Measurements from ENCODE around the gene ZBTB2.

DNA sequence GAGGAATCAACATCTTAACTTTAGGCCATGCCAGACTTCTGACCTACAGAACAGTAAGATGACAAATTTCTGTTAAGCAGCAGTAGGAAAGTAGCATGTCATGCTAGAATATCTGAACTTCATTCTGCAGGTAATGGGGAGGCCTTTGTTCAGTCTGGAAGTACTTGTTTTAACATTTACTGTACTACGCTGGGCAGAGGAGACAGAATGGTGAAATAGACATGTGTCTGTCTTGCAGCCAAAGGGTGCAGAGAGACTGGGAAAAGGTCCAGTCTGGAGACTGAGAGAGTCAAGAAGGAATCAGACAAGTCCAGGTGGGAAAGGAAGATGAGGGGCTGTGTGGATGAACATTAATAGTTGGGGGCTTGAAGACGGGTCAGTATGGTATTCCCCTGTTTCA, 17.5 kb upstream of the ZBTB2 start:
- TF ChIP-seq CTCF (IDR thresholded peaks at IDR 0.05) (no peak), ZFX (IDR thresholded peaks at IDR 0.05; ENCODE audit: borderline replicate concordance) (no peak)
